GM12891 (cell line): ENCODE data around the gene BACH1.

ENCODE experiments used
- PAX5 ChIP-seq: IDR thresholded peaks from 2 replicates; pipeline ENCODE4 v1.6.1; 2011; ENCODE audit warnings: low read length, moderate library complexity, mild to moderate bottlenecking; ENCODE audit not compliant: insufficient read depth, severe bottlenecking
- POLR2A ChIP-seq: IDR thresholded peaks from 2 replicates; pipeline ENCODE4 v1.6.1; 2011; ENCODE audit warnings: low read depth, low read length, control low read depth
- POLR2AphosphoS5 ChIP-seq: IDR thresholded peaks from 2 replicates; pipeline ENCODE4 v1.6.1; 2011; ENCODE audit warnings: low read depth, low read length, control low read depth
- POU2F2 ChIP-seq: IDR thresholded peaks from 2 replicates; pipeline ENCODE4 v1.6.1; 2011; ENCODE audit warnings: low read depth, mild to moderate bottlenecking, control low read depth, low read length, moderate library complexity
- SPI1 ChIP-seq: IDR thresholded peaks from 2 replicates; pipeline ENCODE4 v1.6.1; 2011; ENCODE audit warnings: low read depth, low read length, control low read depth
- TAF1 ChIP-seq: IDR thresholded peaks from 2 replicates; pipeline ENCODE4 v1.6.1; 2011; ENCODE audit warnings: low read depth, low read length, control low read depth

- TF ChIP-seq POLR2A, result no peak
- no peak for TF ChIP-seq TAF1
- TF ChIP-seq POLR2AphosphoS5, result no peak
- TF ChIP-seq PAX5, result no peak
- no peak for TF ChIP-seq SPI1
- TF ChIP-seq POU2F2, result no peak
Measured at GRCh38 chr21:29296446-29296845, 2.3 kb upstream of the BACH1 start.
